Muscle of back (tissue), 11 donors: ENCODE results near the gene CCDC38. TPM values are rescaled to one million over a fixed set of nuclear protein-coding genes. Genes with fewer than 3 reads are reported as not detected.
A peak's percentile ranks its signal among the peaks of the same experiment; 100 is the strongest.

Experiments
- DNase-seq, 3 donors: peaks; one replicate each; pipeline versions ENCODE4 v3.0.0 to v3.0.0-alpha.2; 2013
- polyA plus RNA-seq, 10 donors: library from polyadenylated mRNA; unstranded; fragments of 120-200 nt; gene quantifications; one replicate each; pipeline ENCODE4 v1.2.1, GENCODE V29; 2013; ENCODE audit not compliant: insufficient read length in 10 of 10

The CCDC38 gene
- polyA plus RNA-seq, 10 donors, result 0.08 to 0.27 TPM; not detected in 8

- peak in 1 of 3 donors; percentile 23 for DNase-seq
These were observed 105.7 kb downstream of the CCDC38 start for GRCh38 chr12:95836630-95837239.

DNA sequence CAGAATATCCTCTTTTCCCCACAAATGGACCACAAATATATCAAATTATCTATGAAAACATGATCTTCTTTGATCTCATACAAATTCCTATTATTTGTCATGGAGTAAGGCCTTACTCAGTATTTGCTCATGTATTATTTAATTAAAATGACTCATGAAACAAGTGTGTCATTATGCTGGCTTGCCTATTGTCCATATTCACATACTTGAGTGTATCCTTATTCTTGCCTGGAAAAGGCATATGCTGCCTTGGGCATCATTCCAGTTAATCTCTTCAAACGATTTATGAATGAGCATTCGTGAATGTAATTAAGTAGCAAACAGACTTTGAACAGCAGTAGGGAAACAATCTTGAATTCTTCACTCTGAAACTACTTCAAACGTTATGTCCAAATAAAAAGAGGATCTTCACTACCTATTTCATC, 106.2 kb downstream of the CCDC38 start:
- DNase-seq, result peak in 1 of 3 donors; percentile 18

- DNase-seq, result no peak
These were observed 107.8 kb downstream of the CCDC38 start for GRCh38 chr12:95834572-95834971.

GRCh38 chr12:95830335-95831089, 111.9 kb downstream of the CCDC38 start:
- no peak for DNase-seq

DNA sequence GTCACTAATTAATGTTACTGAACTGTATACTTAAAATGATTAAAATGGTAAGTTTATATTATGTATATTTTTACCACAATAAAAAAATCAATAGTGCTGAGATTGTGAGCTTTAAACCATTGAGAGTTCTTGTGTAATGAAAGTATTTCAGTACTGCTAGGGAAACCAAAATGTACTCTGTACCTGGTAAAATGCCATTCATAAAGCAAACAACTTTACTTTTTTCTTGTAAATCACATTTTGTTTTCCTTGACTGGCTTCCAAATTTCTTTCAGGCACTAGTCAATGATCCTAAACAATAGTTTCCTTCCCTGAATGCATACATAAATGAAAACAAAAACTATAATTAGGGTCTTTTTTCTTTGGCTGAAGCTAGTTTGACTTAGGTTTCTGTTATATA, 113.0 kb downstream of the CCDC38 start:
- DNase-seq, result no peak

GRCh38 chr12:95820096-95820703, 122.2 kb downstream of the CCDC38 start:
- DNase-seq, result peak in 1 of 3 donors; percentile 28

Other genes starting within 250 kb of the CCDC38 start
- 10 to 100 TPM; 32.6 to 56.8 (median 46.3) TPM for gene NTN4, start 151.8 kb downstream of the CCDC38 start, polyA plus RNA-seq
- 10 to 100 TPM; 49.3 to 72.3 (median 59.4) TPM for gene SNRPF, start 83.7 kb downstream of the CCDC38 start, polyA plus RNA-seq
- under 1 TPM in 8 of 10 donors, not detected in 2; 0.08 to 0.32 (median 0.15) TPM for gene AMDHD1, start 717 bp upstream of the CCDC38 start, polyA plus RNA-seq
- gene HAL, start 53.7 kb upstream of the CCDC38 start, polyA plus RNA-seq, result 1 to 10 TPM in 2 of 10 donors, under 1 TPM in 7, not detected in 1; 0.09 to 3.4 (median 0.24) TPM
- gene LTA4H, start 93.0 kb upstream of the CCDC38 start, polyA plus RNA-seq, result 10 to 100 TPM; 65.0 to 88.5 (median 73.9) TPM